Nucleus accumbens (tissue), 56 donors: ENCODE results near the gene MFAP2.

Source experiments
- DNase-seq, 56 donors: peaks; one replicate each; lab custom pipeline; 2025; lab: John Stamatoyannopoulos, UW

Gene MFAP2

DNA sequence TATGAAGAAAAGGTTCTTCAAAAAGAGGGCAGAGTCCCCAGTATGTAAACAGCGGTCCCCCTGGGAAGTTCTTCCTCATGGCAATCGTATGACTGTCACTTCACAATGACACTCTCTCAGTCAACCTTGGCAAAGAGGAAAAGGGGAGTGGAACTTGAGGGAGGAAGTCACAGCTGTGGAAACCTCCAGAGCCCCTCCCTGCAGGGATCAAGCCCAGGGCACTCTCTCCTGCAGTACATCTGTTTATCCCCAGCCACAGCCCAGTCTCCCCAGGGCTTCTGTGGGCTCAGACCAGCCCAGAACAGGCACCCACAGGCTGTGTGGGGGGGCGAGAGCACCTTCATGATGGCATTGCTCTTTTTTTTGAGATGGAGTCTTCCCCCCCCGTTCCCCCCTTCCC is 29.3 kb upstream of the MFAP2 start:
- no peak for DNase-seq

GRCh38 chr1:17008208-17008855 is 27.9 kb upstream of the MFAP2 start:
- DNase-seq, result no peak

DNA sequence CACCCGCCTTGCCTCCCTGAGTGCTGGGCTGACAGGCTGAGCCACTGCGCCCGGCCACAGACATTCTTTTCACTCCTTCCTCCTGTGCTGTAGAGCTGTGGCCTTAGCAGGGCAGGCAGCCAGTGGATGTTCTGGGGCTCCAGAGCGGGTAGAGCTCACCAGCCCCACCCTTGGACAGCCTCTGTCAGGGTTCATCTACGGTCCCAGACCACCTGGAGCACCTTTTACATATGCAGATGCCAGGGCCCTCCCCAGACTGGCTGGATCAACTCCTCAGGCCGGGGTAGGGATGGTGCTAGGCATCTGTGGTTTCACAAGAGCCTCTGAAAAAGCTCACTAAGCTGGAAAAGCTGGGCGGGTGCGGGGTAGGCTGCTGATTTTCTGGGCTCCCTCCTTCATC is 26.7 kb upstream of the MFAP2 start:
- no peak for DNase-seq

DNA sequence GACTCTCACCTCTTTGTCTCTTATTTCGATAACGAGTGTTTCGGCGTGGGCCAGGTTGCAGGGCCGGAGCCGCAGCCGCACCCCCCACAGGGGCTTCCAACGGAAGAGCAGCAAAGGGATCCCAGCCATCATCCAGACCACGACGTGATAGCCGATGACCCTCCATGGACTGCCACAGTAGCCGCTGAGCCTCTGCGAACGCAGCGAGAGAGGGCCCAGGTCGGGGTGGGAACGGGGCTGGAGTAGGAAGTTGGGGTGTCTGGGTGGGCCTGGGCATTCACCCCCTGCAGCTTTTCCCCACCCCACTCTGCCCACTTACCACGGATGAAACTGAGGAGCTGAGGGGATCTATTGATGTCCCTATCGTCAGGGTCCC is 24.9 kb upstream of the MFAP2 start:
- DNase-seq, result no peak

DNA sequence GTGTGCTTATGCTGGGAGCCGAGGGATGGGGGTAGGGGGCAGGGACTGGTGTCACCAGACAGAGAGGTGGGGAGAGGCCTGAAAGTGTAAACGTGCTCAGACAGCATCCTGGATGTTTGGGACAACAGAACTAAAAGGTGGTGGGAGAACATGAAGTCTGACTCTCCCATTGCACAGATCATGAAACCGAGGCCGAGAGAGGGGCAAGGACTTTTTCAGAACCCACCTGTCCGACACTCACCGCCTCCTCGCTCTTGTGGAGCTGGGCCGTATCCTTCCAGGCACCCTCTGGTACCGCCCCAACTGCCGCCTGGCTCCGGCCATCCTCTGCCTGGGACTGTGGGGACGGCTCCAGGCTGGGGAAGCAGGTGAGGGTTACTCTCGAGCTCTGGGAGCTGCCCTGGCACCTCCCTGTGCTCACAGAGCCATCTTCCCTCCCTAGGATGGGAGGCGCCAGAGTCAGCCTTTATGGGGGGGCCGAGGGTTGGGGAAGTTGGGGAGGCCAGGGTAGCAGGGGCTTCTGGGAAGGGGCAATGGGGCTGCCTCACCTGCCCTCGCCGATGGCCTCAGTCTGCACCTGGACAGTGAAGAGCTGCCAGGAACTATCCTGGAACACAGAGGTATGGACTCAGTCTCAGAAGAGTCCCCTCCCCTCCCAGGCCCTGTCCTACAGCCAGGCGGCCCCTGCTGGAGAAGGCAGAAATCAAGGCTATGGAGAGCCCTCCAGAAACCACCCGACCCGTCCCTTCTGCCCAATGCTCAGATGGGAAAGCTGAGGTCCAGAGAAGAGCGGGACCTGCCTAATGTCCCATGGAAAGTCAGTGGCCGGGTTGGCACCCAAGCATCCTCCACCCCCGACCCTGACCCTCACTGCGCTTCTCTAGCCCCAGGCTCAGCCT is 24.3 kb upstream of the MFAP2 start:
- DNase-seq, result no peak

- DNase-seq, result no peak
These were observed 22.1 kb upstream of the MFAP2 start for GRCh38 chr1:17002524-17002902.

DNA sequence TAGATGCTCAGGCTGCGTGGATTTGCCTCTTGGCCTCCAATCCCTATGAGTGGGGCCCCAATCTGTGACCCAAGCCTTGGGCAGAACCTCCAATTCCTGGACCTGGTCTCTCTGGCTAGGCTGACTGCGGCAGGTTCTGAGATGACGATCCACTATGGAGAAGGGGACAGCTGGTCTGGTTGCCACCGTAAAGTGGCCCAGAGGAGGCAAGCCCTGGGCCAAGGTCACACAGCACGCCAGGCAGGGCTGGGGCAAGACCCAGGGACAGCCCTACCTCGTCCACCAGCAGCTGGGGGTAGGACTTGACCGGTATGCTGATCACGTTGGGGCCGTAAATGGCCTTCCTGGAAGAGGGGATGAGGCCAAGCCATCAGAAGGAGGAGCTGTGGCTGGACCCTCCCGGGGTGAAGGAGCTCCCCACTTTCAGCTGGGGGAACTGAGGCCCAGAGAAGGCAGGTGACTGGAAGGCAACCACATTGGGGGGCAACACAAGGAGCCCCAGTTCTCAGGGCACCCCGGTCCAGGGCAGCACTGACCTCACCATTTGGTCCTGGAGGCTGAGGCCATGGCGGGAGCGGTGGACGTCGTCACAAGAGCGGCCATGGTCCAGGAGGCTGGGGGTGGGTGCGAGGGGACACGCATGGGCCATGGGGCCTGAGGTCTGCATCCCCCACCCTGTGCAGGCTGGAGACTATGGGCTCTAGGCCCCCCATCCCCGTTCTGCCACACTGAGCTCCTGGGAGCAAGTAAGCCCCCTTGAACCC is 21.5 kb upstream of the MFAP2 start:
- no peak for DNase-seq

GRCh38 chr1:16999863-17000262 is 19.4 kb upstream of the MFAP2 start:
- no peak for DNase-seq

DNA sequence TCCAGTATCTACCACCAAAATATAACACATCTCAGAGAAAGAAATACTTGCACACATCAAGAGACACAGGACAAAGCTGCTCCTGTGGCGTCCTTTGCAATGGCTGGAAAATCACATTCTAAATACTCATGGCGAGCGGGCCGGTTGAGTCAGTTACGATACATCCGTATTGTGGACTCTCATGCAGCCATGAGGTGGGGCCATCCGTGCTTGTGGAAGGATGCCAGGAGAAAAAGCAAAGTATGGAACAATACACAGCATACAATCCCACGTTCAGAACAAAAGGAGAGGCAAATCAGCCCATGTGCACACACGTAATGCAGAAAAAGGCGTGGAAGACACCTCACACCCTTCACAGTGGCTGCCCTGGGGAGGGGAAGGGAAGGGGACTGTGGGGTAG is 18.2 kb upstream of the MFAP2 start:
- no peak for DNase-seq

- no peak for DNase-seq
These were observed 16.4 kb upstream of the MFAP2 start for GRCh38 chr1:16996845-16997244.

DNA sequence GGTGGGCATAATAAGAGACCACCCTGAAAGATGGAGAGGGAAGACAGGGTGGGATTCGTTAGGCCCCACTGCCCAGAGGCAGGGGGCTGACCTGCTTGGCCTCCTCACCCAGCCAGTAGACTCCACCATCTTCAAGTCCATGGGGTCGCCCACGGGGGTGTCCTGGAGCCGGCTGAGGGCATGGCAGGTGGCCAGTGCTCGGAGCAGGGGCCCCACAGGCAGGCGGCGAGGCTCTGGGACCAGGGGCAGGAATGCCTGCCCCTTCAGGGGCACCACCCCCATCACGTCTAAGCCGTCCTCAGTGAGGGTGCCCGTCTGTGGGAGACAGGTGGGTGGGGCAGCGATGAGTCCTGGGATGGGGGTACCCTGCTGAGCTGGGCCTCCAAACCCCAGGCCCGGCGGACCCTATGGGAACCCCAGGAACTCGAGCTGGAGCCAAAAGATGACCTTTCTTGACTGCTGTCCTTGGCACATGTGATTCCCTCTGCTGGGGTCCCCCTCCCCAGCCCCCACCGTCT is 13.2 kb upstream of the MFAP2 start:
- DNase-seq, result no peak

DNA sequence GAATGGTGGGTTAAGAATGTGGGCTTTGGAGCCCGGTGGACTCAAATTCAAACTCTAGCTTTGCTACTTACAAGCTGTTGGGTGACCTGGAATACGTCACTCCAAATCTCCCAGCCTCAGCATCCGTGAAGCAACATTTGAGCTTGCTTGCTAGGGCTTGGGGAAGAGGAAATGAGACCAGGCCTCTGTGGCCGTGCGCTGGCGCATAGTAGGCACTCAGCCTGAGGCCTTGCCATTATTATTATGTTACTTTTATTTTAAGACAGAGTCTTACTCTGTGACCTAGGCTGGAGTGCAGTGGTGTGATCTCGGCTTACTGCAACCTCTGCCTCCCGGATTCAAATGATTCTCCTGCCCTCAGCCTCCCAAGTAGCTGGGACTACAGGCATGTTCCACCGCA is 12.3 kb upstream of the MFAP2 start:
- no peak for DNase-seq

GRCh38 chr1:16992102-16992501 is 11.7 kb upstream of the MFAP2 start:
- DNase-seq, result no peak

DNA sequence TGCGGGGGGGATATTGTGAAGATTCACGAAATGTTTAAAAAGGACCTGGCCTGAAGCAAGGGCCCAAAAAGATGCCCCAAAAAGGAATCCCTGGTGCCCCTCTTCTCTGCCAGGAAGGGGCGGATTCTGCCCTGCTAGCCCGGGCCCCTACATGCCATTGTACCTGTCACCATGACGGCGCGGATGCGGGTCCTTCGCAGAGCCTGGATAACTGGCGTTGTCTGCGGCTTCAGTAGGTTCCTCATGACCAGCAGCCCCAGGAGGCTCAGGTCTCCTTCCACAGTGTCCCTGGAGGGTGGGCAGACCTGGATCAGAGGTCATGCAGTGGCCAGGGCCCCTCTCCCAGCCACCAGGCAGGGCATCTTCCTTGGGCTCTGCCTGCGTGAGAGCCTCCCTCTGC is 11.2 kb upstream of the MFAP2 start:
- DNase-seq, result no peak

- no peak for DNase-seq
These were observed 9.4 kb upstream of the MFAP2 start for GRCh38 chr1:16989676-16990391.

DNA sequence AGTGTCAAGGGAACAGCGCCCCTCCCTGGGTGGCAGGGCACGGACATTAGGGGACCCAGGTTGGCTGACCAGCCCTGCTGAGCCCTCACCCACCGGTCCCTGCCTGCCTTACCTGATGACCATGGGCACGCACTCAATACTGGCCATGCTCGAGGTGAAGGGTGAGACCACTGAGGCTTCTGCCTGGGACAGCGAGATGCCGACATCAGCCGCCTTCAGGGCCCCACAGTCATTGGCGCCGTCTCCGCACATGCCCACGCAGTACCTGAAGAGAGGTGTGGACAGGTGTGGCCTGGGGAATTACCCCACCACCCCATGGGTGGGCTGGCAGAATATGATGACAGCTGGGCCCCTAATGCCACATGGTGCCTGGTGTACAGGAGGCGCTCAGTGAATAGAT is 7.8 kb upstream of the MFAP2 start:
- no peak for DNase-seq

DNA sequence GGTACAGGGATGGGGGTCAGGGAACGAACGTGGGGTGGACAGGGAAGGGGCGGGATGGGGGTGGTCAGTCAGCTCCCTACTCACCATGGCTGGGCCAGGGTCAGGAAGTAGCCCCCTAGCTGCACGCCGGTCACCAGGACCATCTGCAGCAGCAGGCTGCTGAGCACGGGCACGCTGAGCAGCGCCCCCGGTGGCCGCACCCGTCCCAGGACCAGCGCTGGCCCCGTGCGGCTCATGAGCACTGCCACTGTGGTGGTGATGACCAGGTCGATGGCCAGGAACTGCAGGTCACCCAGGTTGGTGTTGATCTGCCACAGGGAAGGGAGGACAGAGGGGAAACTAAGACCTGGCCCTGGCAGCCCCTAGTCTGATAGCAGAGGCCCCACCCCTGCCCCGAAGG is 6.5 kb upstream of the MFAP2 start:
- DNase-seq, result no peak

- no peak for DNase-seq
These were observed 6.1 kb upstream of the MFAP2 start for GRCh38 chr1:16986560-16986959.

DNA sequence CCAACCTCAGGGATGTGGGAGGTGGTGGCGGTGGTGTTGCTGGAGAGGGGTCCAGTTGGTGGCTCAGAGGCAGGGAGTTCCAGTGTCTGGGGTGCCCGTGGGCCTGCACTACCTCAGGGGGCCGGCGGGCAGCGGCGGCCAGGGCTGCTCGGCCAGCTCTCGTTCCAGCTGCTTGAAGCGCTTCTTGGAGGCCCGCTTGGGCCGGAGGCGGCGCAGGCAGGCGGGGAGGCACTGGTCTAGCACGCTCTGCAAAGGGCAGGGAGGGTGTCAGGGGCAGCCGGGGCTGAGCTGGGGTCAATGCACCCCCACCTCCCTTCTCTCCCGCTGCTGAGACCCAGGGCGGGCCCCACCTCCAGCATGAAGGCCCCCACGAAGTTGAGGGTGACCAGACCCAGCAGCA is 5.7 kb upstream of the MFAP2 start:
- no peak for DNase-seq

- DNase-seq, result peak in 5 of 56 donors; percentile 5 to 53 (median 23)
These were observed 4.3 kb upstream of the MFAP2 start for GRCh38 chr1:16984717-16985116.

DNA sequence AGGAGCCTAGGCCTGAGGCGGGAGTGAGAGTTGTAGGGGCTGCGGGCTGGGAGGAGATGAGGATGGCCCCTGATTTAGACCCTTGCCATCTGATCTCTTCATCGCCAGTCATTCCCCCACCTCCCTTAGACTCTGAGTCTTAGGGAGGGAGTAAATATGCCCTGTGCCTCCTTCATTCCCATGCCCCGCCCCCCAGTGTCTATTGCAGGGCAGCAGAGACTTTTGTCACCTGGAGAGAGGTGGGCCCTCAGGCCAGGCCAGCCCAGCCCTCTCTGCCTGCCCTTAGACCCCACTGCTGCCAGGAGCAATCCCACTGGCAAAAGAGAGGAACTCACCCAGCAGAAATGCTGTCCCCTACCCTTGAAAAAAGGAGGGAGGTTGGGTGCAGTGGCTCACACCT is 3.2 kb upstream of the MFAP2 start:
- DNase-seq, result no peak
